ENCODE data around the gene PSEN2.
"Not testable (repeated sequence)": the region's sequence is repeated elsewhere in the genome, so short reads cannot be mapped to it uniquely, and the experiment has no call there.

PSEN2 gene

DNA sequence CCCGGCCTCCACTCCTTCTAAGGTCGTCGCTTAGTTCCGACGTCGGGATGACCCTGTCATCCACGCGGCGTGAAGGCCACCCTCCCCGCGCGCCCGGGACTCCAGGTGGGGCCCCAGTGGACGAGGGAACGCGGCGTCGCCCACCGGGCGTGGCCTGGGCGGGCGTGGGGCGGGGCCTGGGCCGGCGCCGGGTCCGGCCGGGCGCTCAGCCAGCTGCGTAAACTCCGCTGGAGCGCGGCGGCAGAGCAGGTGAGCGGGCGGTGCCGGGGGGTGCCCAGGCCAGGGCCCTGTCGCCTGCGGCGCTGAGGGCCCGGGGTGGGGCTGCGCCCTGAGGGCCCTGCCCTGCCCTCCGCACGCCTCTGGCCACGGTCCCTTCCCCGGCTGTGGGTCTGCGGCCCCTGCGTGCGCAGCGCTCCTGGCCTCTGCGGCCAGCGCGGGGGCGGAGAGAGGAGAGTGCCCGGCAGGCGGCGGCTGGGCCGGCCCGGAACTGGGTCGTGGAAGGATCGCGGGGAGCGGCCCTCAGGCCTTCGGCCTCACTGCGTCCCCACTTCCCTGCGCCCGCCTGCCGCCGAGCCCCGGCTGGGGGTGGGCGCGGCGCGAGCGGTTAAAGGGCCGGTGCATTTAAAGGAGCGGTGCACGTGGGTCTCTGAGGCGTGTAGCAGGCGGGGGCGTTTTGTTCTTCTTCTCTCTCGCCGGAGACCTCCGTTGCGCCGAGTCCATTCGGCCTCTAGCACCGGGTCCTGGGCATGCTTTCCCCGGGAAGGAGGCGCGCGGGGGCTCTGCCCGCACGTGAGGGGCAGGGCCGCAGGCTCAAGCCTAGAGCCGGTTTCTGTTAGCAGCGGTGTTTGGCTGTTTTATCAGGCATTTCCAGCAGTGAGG, at the start of gene PSEN2:
TSS of gene PSEN2 (plus strand) at position 216 of the 879 bp plus-strand sequence. CDS start 11,292 bp downstream, outside the sequence.
- peak; percentile 80 for DNase-seq

GRCh38 chr1:226820941-226821718, 49.3 kb upstream of the PSEN2 start:
- peak; percentile 82 for DNase-seq

GRCh38 chr1:226821719-226822085, 48.7 kb upstream of the PSEN2 start:
- no peak for DNase-seq

GRCh38 chr1:226823643-226824042, 46.8 kb upstream of the PSEN2 start:
- DNase-seq: no peak

DNA sequence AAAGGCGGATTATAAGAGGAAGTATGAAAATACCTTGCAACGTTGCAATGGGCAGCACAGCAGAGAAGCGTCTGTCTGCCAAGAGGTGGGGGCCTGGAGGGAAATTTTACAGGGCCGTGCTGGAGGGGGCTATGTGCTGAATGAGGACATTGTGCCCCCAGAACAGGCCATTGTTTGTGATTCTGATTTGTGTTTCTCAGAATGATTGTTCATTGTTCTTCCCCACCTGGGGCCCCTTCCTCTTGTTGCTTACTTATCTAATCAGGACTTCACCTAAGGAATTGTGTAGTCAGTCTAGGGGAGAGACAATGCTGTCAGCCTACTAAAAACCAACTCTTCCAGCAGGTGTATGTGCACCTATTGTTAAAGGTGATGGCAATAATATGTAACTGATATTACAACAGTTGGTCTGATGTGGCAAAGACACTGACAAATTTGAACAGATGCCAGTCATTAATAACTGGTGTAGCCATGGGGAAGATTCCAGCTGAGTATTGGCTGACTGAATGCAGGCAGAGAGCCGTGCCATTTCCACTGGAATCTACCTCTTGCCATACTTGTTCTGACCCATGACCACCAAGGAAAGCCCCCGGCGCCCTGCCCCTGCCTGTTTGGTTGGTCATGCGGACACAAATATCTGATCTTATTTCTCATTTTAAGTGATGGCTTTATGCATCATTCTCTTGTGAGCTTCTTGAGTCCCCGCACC, 45.2 kb upstream of the PSEN2 start:
- no peak for DNase-seq

DNA sequence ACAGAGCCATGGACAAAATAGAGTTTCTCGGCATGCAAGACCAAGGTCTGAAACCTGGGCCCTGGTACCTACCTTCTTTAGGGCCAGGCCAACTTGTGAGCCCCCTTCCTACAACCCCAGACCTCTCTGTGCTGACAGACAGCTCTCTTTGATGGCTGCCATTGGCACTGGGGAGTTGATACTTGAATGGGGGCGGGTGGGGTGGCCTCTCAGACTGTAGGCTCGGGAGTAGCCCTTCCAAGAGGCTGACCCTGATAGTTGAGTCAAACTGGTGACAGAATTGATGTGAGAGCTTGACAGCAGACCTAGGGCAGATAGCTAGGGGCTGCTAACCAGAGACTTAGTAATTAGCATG, 44.7 kb upstream of the PSEN2 start:
- no peak for DNase-seq

GRCh38 chr1:226826479-226827261, 43.7 kb upstream of the PSEN2 start:
- DNase-seq: peak; percentile 53

DNA sequence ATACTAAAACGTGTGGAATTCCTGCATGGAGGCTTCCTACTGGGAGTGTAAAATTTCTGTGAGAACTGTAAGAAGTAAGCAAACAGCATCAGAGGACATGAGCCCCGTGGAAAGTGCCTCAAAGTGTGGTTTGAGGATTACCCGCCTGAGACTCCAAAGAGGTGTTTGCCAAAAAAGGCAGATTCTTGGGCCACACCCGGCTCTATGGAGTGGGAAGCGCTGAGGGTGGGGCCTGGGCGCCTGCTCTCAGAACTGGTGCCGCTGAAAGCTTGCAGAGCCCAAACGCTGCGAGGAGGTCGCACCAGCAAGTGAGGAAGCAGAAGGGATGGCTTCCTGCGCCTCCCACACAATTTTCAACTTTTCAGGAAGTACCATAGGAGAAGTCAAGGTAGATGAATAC, 43.0 kb upstream of the PSEN2 start:
- DNase-seq: peak; percentile 78

- DNase-seq: peak; percentile 96
Observed at GRCh38 chr1:226827968-226828513, 42.4 kb upstream of the PSEN2 start.

GRCh38 chr1:226829105-226829504, 41.3 kb upstream of the PSEN2 start:
- DNase-seq: no peak

DNA sequence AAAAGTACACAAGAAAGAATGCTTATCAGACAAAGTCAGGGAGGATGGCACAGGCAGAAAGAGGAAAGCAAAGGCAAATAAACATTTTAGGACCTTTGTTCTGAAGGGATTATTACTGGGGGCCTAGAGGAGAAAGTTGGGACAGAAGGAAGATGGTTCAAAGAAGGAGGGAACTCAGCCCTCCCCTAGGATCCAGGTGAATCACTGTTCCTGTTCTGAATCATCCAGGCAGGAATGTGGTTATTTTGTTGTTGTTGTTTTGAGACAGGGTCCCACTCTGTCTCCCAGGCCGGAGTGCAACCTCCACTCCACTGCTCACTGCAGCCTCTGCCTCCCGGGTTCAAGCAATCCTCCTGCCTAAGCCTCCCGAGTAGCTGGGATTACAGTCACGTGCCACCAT, 38.5 kb upstream of the PSEN2 start:
- DNase-seq: no peak

- DNase-seq: no peak
Observed at GRCh38 chr1:226832613-226833012, 37.8 kb upstream of the PSEN2 start.

DNA sequence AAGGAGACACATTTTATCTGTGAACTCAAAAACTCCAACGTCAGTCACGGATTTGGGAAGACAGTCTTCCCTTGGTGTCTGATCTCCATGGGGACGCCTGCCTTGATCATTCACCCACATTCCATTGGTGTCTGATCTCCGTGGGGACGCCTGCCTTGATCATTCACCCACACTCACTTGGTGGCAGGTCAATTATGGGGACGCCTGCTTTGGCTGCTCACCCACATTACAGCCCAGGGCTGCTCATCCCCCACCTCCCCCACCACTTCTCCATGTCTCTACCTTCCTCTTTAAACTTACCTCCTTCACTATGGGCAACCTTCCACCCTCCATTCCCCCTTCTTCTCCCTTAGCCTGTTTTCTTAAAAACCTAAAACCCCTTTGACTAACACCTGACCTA, 36.2 kb upstream of the PSEN2 start:
- not testable (repeated sequence) for DNase-seq

- DNase-seq: not testable (repeated sequence)
Observed at GRCh38 chr1:226835396-226835795, 35.0 kb upstream of the PSEN2 start.

GRCh38 chr1:226837966-226838365, 32.5 kb upstream of the PSEN2 start:
- DNase-seq: not testable (repeated sequence)

- DNase-seq: no peak
Observed at GRCh38 chr1:226838456-226838855, 32.0 kb upstream of the PSEN2 start.

DNA sequence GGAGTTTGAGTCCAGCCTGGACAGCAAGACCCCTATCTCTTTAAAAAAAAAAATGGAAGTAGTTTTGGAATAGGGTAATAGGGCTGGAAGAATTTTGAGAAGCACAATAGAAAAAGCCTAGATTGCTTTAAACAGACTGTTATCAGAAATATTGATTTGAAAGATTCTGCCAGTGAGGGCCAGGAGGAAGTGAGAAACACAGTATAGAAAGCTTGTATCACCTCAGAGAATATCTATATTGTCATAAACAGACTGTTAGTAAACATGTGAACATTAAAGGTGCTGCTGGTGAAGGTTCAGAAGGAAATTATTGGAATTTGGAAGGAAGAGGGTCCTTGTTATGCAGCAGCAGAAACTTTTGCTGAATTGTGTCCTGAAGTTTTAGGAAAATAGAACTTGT, 24.8 kb upstream of the PSEN2 start:
- no peak for DNase-seq

GRCh38 chr1:226846786-226847185, 23.6 kb upstream of the PSEN2 start:
- DNase-seq: no peak

DNA sequence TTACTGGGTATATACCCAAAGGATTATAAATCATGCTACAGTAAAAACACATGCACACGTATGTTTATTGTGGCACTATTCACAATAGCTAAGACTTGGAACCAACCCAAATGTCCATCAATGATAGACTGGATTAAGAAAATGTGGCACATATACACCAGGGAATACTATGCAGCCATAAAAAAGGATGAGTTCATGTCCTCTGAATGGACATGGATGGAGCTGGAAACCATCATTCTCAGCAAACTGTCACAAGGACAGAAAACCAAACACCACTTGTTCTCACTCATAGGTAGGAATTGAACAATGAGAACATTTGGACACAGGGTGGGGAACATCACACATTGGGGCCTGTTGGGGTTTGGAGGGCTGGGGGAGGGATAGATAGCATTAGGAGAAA, 15.9 kb upstream of the PSEN2 start:
- not testable (repeated sequence) for DNase-seq

DNA sequence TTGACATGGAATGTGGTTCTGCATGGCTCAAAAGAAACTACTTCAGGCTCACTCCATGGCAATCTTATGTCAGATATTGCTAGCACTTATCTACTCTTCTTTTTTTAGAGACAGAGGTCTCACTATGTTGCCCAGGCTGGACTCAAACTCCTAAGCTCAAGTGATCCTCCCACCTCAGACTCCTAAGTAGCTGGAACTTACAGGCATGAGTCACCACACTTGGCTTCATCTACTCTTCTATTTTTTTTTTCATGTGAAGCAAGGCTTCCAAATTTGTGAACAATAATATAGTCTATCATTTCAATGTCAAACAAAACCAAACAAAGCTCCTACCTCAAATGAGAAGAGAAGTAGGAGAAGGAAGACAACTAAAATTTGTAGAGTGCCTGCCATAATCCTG, 7.5 kb upstream of the PSEN2 start:
- no peak for DNase-seq

DNA sequence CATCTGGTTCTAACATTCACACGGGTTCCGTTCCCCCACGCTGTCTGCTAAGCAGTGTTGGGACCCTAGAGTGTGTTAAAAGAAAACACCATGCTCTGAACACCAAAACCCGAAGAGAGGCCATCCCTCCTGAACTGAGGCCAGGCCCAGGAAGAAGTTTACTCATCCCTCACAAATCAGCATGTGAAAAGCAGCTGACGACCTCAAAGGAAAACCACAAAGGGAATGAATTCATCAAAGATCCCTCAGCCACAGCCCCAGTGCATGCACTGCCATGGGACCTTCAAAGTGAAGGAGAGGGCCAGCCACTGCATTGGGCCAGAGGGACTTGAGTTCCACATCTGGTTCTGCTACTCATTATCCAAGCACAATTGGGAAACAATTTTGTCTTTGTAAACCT, 7.0 kb upstream of the PSEN2 start:
- no peak for DNase-seq

- DNase-seq: no peak
Observed at GRCh38 chr1:226864311-226864710, 6.1 kb upstream of the PSEN2 start.
